Naive thymus-derived CD8-positive, alpha-beta T cell (primary cell): Measurements from ENCODE around the gene OR5A1. TPM values are rescaled to one million over a fixed set of nuclear protein-coding genes. Genes with fewer than 3 reads are reported as not detected.
"Not testable (repeated sequence)": the region's sequence is repeated elsewhere in the genome, so short reads cannot be mapped to it uniquely, and the experiment has no call there.

Experiments
- ATAC-seq, 2 donors: fragments of 150-1000 bp; cut with Tn5 transposase in 1 of 2; sonication (Bioruptor Pico), chemical (Tn5 transposase) in 1 of 2; 1 replicate in 1 of 2; 2 replicates in 1 of 2; pipeline ENCODE4 v1.10.0; 2021; ENCODE audit warnings: mild to moderate bottlenecking in 2 of 2, moderate library complexity in 2 of 2
- POLR2A ChIA-PET: fragments of 350-600 bp; sonication (Branson Sonifier 250); formaldehyde crosslinking; loops from one replicate; lab custom pipeline; 2021; ENCODE audit warnings: antibody characterized with exemption; lab: Charles Lee
- DNase-seq, 10 donors: peaks; one replicate each; pipeline versions ENCODE4 v3.0.0 to v3.0.0-alpha.2; 2020 to 2022
- H3K27ac Mint-ChIP-seq, 10 donors: one replicate each; pipeline ENCODE4 v1.8.0; 2020 to 2022; ENCODE audit warnings: mild to moderate bottlenecking in 10 of 10, mixed read lengths in 10 of 10, moderate library complexity in 4 of 10, inconsistent platforms in 1 of 10
- H3K27me3 Mint-ChIP-seq, 5 donors: one replicate each; pipeline ENCODE4 v1.8.0; 2021 to 2022; ENCODE audit warnings: mixed read lengths in 5 of 5
- H3K36me3 Mint-ChIP-seq, 3 donors: one replicate each; pipeline ENCODE4 v1.8.0; 2020 to 2022; ENCODE audit warnings: mixed read lengths in 3 of 3, mild to moderate bottlenecking in 2 of 3, inconsistent platforms in 1 of 3
- H3K4me1 Mint-ChIP-seq, 4 donors: one replicate each; pipeline ENCODE4 v1.8.0; 2021 to 2022; ENCODE audit warnings: mixed read lengths in 4 of 4
- H3K4me3 Mint-ChIP-seq, 10 donors: one replicate each; pipeline ENCODE4 v1.8.0; 2020 to 2022; ENCODE audit warnings: mild to moderate bottlenecking in 10 of 10, mixed read lengths in 10 of 10, moderate library complexity in 6 of 10, inconsistent platforms in 1 of 10
- H3K9me3 Mint-ChIP-seq, 9 donors: one replicate each; pipeline ENCODE4 v1.8.0; 2020 to 2022; ENCODE audit warnings: mixed read lengths in 9 of 9, mild to moderate bottlenecking in 3 of 9, inconsistent platforms in 1 of 9, moderate library complexity in 1 of 9
- polyA plus RNA-seq, 3 donors: library from polyadenylated mRNA; unstranded; fragments of 300-500 nt; fragmentation: Illumina TruSeq; gene quantifications; one replicate each; pipeline ENCODE4 v1.2.3, GENCODE V29; 2021
- total RNA-seq, 8 experiments: library from RNA in 2 of 8; stranded (reverse) in 2 of 8; gene quantifications; one replicate each; pipeline ENCODE4 v1.2.3 and lab custom pipeline; 2021 to 2026

OR5A1 gene
- total and polyA plus RNA-seq, 5 experiments from 2014 or later = not detected

GRCh38 chr11:59426361-59427067 is 9.8 kb upstream of the OR5A1 start, which contains the start of gene OR5A2:
Gene OR5A2, minus strand, starts transcription at chr11:59426413. Its CDS starts 3,460 bp downstream, at chr11:59422953.
- no peak for DNase-seq
- no peak within 1 kb of the TSS for H3K4me3 Mint-ChIP-seq
- no peaks in the 10 kb centered on the region for H3K36me3 Mint-ChIP-seq
- ATAC-seq = no peak
- no peaks in the 10 kb centered on the region for H3K9me3 Mint-ChIP-seq
- H3K4me1 Mint-ChIP-seq = peaks cover 0 to 6% (median 5%) of the 10 kb centered on the region in 4 donors
- POLR2A ChIA-PET = no interaction called here
- peak within 1 kb of the TSS in 2 of 10 donors; percentile 25 to 28 for H3K27ac Mint-ChIP-seq
- H3K27me3 Mint-ChIP-seq = peaks cover 3 to 13% (median 5%) of the 10 kb centered on the region in 5 donors

DNA sequence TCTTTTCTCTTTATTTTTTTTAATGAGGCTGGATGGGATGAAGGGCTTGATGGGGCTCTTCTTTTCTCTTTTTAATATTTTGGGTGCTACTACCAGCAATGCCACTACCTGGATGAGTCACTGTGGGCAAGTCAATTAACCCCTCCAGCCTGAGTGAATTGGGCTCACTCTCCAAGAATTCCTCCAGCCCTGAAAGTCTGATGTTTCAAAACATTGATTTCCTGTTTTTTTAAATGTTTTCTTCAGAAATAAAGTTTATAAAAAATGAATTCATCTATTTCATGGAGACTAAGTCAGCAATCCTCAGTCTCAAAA is 9.2 kb upstream of the OR5A1 start:
- DNase-seq (no peak), ATAC-seq (no peak)
- H3K4me3 Mint-ChIP-seq = no peak overlapping the region
- peaks cover 0 to 6% (median 5%) of the 10 kb centered on the region in 4 donors for H3K4me1 Mint-ChIP-seq
- H3K27me3 Mint-ChIP-seq = peaks cover 3 to 18% (median 4%) of the 10 kb centered on the region in 5 donors
- POLR2A ChIA-PET = no interaction called here
- H3K36me3 Mint-ChIP-seq = no peaks in the 10 kb centered on the region
- peak overlapping the region in 1 of 10 donors; percentile 28 for H3K27ac Mint-ChIP-seq
- H3K9me3 Mint-ChIP-seq = no peaks in the 10 kb centered on the region

DNA sequence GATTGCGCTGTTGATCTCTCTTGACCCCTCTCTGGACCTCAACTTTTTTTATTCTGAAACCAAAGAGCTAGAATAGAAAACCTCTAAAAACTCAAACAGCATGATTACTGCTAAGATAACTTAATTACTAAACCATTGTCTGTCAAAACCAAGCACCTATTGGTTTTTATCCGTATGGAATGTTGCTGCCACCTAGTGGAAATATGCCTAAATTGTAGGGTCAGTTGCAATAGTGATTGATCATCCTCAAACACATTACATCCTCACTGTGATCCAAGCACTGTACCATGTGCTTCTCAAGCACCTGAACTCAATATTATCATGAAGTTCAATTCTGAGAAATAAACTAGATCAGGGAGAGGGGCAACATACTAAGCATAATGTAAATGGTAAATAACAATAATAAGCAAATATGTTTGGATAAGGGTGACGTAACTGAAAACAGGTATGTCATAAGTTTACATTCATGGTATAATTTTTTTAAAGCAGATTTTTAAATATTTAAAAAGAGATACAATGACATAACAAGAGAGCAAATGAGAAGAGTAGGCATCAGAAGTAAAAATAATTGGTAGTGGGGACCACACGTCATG is 6.2 kb upstream of the OR5A1 start:
- no peaks in the 10 kb centered on the region for H3K4me1 Mint-ChIP-seq
- no peaks in the 10 kb centered on the region for H3K36me3 Mint-ChIP-seq
- no peak overlapping the region for H3K4me3 Mint-ChIP-seq
- POLR2A ChIA-PET = interaction anchor here (1.1 kb wide), 1 partner anchor 259 kb away, joined by 3 read pairs; no protein-coding TSS in a partner anchor
- peaks cover 2 to 27% (median 3%) of the 10 kb centered on the region in 5 donors for H3K27me3 Mint-ChIP-seq
- peak in 8 of 10 donors; percentile 12 to 66 (median 48) for DNase-seq
- H3K9me3 Mint-ChIP-seq = no peaks in the 10 kb centered on the region
- no peak overlapping the region for H3K27ac Mint-ChIP-seq
- ATAC-seq = peak; percentile 60 to 70

DNA sequence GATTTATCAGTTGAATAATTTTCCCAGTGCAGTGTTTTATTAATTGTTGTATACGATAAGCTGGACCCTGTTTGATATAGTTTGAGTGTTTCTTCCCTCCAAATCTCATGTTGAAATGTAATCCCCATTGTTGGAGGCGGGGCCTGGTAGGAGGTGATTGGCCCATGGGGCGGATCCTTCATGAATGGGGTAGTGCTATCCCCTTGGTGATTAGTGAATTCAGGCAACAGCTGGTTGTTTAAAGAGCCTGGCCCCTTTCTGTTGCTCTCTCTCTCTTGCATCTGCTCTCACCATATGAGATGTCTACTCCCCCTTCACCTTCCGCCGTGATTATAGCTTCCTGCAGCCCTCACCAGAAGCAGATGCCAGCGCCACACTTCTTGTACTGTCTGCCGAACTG is 1.5 kb downstream of the OR5A1 start:
- POLR2A ChIA-PET = no interaction called here
- Mint-ChIP-seq H3K4me1 (no peaks in the 10 kb centered on the region), H3K27ac (no peak overlapping the region), H3K4me3 (no peak overlapping the region), H3K9me3 (no peaks in the 10 kb centered on the region), H3K27me3 (peaks cover 0 to 5% (median 2%) of the 10 kb centered on the region in 5 donors), H3K36me3 (no peaks in the 10 kb centered on the region)
- no peak for ATAC-seq
- no peak for DNase-seq

DNA sequence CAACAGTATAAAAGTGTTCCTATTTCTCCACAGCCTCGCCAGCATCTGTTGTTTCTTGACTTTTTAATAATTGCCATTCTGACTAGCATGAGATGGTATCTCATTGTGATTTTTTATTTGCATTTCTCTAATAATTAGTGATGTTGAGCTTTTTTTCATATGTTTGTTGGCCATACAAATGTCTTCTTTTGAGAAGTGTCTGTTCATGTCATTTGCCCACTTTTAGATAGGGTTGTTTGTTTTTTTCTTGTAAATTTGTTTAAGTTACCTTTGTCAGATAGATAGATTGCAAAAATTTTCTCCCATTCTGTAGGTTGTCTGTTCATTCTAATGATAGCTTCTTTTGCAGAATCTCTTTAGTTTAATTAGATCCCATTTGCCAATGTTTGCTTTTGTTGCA is 9.4 kb downstream of the OR5A1 start:
- POLR2A ChIA-PET, H3K4me1 Mint-ChIP-seq, ATAC-seq, DNase-seq, H3K27ac Mint-ChIP-seq, H3K36me3 Mint-ChIP-seq, H3K4me3 Mint-ChIP-seq: not testable (repeated sequence)
- peaks cover 0 to 12% (median 3%) of the 10 kb centered on the region in 5 donors for H3K27me3 Mint-ChIP-seq
- peaks cover 0 to 15% (median 4%) of the 10 kb centered on the region in 9 donors for H3K9me3 Mint-ChIP-seq

DNA sequence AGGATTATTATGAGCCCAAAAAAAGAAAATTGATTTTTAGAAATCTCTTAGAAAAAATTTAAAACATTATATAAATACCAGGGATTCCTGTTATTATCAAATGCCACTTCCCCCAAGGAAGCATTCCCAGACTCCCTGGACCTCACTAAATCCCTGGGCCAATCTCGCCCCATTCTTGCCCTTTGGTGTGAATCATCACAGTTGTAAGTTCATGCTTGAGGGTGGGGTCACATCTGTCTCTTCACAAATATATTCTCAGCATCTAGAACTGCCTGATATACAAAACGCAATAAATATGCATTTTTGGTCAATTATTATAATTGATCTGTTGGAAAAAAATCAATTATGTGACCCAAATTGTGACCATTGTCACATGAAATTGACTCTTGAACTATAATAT is 12.2 kb downstream of the OR5A1 start:
- DNase-seq (no peak), ATAC-seq (no peak)
- Mint-ChIP-seq H3K36me3 (no peaks in the 10 kb centered on the region), H3K9me3 (peaks cover 0 to 15% (median 4%) of the 10 kb centered on the region in 9 donors), H3K4me1 (no peaks in the 10 kb centered on the region), H3K27ac (no peak overlapping the region), H3K4me3 (no peak overlapping the region), H3K27me3 (peaks cover 0 to 10% (median 3%) of the 10 kb centered on the region in 5 donors)
- POLR2A ChIA-PET = no interaction called here

DNA sequence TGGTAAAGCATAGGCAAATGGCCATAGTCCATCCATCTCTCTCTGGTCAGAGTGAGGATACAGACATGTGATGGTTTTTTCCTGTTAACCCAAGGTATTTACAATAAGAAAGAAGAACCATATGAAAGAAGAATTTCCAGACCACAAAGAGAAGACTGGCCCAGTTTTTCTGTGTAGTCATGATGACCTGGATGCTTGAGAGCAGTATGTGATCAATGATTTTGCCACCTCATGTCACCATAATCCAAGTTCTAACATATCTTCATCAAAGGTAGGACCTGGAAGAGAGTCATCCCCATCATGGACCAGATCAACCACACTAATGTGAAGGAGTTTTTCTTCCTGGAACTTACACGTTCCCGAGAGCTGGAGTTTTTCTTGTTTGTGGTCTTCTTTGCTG is 20.4 kb downstream of the OR5A1 start, which contains the start of gene OR4D6:
Gene OR4D6 (plus strand): TSS at position 301 of the 400 bp plus-strand sequence. CDS start 0 bp downstream, at position 301.
- POLR2A ChIA-PET = no interaction called here
- peak within 1 kb of the TSS in 2 of 10 donors; percentile 44 to 45 for H3K27ac Mint-ChIP-seq
- H3K4me1 Mint-ChIP-seq = no peaks in the 10 kb centered on the region
- no peak for ATAC-seq
- H3K9me3 Mint-ChIP-seq = no peaks in the 10 kb centered on the region
- no peak for DNase-seq
- no peaks in the 10 kb centered on the region for H3K36me3 Mint-ChIP-seq
- peaks cover 2 to 24% (median 19%) of the 10 kb centered on the region in 5 donors for H3K27me3 Mint-ChIP-seq
- H3K4me3 Mint-ChIP-seq = no peak within 1 kb of the TSS

GRCh38 chr11:59459916-59460315 is 23.6 kb downstream of the OR5A1 start:
- Mint-ChIP-seq H3K27ac (no peak overlapping the region), H3K36me3 (no peaks in the 10 kb centered on the region), H3K27me3 (peaks cover 9 to 53% (median 31%) of the 10 kb centered on the region in 5 donors), H3K4me3 (no peak overlapping the region), H3K9me3 (no peaks in the 10 kb centered on the region), H3K4me1 (no peaks in the 10 kb centered on the region)
- POLR2A ChIA-PET = no interaction called here
- ATAC-seq = no peak
- no peak for DNase-seq

DNA sequence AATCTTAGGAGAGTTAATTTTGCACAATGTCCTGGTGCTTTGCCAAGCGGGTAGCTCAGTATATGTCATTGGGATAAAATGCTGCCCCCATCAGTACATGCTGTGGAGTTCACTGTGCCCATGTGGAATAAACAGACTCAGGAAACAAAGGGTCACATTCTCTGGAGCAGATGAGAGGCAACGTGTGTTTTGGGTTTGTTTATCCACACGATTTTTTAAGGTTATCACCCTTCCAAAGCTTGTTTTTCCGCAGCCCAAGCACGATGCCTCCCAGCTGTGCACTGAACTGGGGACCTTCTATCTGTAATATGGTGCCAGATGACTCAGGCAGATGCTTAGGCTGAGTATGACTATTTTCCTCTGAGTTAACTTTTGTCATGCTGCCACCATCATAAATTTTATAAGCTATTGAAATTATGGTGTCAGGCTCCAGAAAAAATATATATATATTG is 26.9 kb downstream of the OR5A1 start:
- H3K4me1 Mint-ChIP-seq = no peaks in the 10 kb centered on the region

GRCh38 chr11:59473015-59473414 is 36.7 kb downstream of the OR5A1 start, which contains the start of gene OR4D10:
Gene OR4D10, plus strand, starts transcription at chr11:59473315. Its CDS starts 4,115 bp downstream, at chr11:59477430.
- Mint-ChIP-seq H3K9me3 (no peaks in the 10 kb centered on the region), H3K4me3 (no peak within 1 kb of the TSS), H3K36me3 (no peaks in the 10 kb centered on the region), H3K27ac (no peak within 1 kb of the TSS), H3K4me1 (no peaks in the 10 kb centered on the region), H3K27me3 (peaks cover 9 to 25% (median 13%) of the 10 kb centered on the region in 5 donors)
- POLR2A ChIA-PET = no interaction called here
- no peak for ATAC-seq
- DNase-seq = no peak

More for the DNA sequence above, 26.9 kb downstream of the OR5A1 start:
- Mint-ChIP-seq H3K27me3 (peaks cover 13 to 56% (median 30%) of the 10 kb centered on the region in 5 donors), H3K36me3 (no peaks in the 10 kb centered on the region), H3K27ac (no peak overlapping the region), H3K9me3 (peaks cover 0 to 2% (median 0%) of the 10 kb centered on the region in 9 donors), H3K4me3 (no peak overlapping the region)
- DNase-seq (no peak), ATAC-seq (no peak)
- POLR2A ChIA-PET = no interaction called here

DNA sequence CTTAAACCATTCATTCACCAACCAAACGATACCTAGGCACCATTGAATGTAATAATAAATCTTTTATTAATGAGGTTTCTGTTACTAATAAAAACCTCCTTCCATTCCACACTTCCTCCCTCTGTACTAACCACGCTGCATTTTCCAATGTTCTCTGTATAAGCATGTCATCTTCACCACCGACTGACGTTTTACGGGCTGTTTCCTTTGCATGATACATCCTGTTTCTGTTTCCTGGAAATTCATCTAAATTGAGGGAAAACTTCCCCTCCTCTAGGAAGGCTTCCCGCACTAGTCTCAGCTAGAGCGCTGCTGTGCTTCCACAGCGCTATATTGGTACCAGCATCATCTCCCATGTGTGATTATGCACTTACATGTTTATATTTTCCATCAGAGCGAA is 38.9 kb downstream of the OR5A1 start:
- no peaks in the 10 kb centered on the region for H3K36me3 Mint-ChIP-seq
- H3K27me3 Mint-ChIP-seq = peaks cover 5 to 19% (median 12%) of the 10 kb centered on the region in 5 donors
- H3K4me3 Mint-ChIP-seq = no peak overlapping the region
- ATAC-seq (no peak), DNase-seq (no peak)
- no peaks in the 10 kb centered on the region for H3K9me3 Mint-ChIP-seq
- POLR2A ChIA-PET = interaction anchor here (0.6 kb wide), 1 partner anchor 33 kb away, joined by 4 read pairs; no protein-coding TSS in a partner anchor
- no peaks in the 10 kb centered on the region for H3K4me1 Mint-ChIP-seq
- H3K27ac Mint-ChIP-seq = no peak overlapping the region

GRCh38 chr11:59479906-59480305 is 43.6 kb downstream of the OR5A1 start:
- Mint-ChIP-seq H3K4me3 (no peak overlapping the region), H3K4me1 (no peaks in the 10 kb centered on the region), H3K9me3 (no peaks in the 10 kb centered on the region), H3K27me3 (peaks cover 6 to 17% (median 8%) of the 10 kb centered on the region in 5 donors), H3K36me3 (no peaks in the 10 kb centered on the region), H3K27ac (no peak overlapping the region)
- no peak for DNase-seq
- POLR2A ChIA-PET = no interaction called here
- ATAC-seq = no peak

GRCh38 chr11:59480359-59480758 is 44.1 kb downstream of the OR5A1 start:
- no peak overlapping the region for H3K27ac Mint-ChIP-seq

More at GRCh38 chr11:59480359-59480758, 44.1 kb downstream of the OR5A1 start:
- POLR2A ChIA-PET = no interaction called here
- Mint-ChIP-seq H3K27me3 (peaks cover 4 to 12% (median 6%) of the 10 kb centered on the region in 5 donors), H3K36me3 (no peaks in the 10 kb centered on the region), H3K4me1 (no peaks in the 10 kb centered on the region), H3K4me3 (no peak overlapping the region), H3K9me3 (no peaks in the 10 kb centered on the region)
- ATAC-seq (no peak), DNase-seq (no peak)
